ENCODE measurements around the gene PDK2.
A peak's percentile ranks its signal among the peaks of the same experiment; 100 is the strongest.

The PDK2 gene

GRCh38 chr17:50094243-50094752, 853 bp upstream of the PDK2 start:
- H3K9ac ChIP-seq: peak overlapping the region; percentile 33
- H3K4me3 ChIP-seq (ENCODE audit: low read depth, low read length): peak overlapping the region; percentile 98
- H3K9me3 ChIP-seq (ENCODE audit: control insufficient read depth, low read length): no peaks in the 10 kb centered on the region
- peaks cover 5% of the 10 kb centered on the region for H3K79me2 ChIP-seq
- no peaks in the 10 kb centered on the region for H3K36me3 ChIP-seq (ENCODE audit: control insufficient read depth, insufficient read depth, low read length)
- TF ChIP-seq, protein P1, sequence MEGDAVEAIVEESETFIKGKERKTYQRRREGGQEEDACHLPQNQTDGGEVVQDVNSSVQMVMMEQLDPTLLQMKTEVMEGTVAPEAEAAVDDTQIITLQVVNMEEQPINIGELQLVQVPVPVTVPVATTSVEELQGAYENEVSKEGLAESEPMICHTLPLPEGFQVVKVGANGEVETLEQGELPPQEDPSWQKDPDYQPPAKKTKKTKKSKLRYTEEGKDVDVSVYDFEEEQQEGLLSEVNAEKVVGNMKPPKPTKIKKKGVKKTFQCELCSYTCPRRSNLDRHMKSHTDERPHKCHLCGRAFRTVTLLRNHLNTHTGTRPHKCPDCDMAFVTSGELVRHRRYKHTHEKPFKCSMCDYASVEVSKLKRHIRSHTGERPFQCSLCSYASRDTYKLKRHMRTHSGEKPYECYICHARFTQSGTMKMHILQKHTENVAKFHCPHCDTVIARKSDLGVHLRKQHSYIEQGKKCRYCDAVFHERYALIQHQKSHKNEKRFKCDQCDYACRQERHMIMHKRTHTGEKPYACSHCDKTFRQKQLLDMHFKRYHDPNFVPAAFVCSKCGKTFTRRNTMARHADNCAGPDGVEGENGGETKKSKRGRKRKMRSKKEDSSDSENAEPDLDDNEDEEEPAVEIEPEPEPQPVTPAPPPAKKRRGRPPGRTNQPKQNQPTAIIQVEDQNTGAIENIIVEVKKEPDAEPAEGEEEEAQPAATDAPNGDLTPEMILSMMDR (IDR thresholded peaks at IDR 0.05): peak; percentile 92
- H3K4me1 ChIP-seq: peaks cover 11% of the 10 kb centered on the region
- peak overlapping the region; percentile 77 for H3K27ac ChIP-seq
- H3K4me2 ChIP-seq (ENCODE audit: low read length): peak overlapping the region; percentile 97
- peak overlapping the region; percentile 96 for H2AFZ ChIP-seq
- H3K27me3 ChIP-seq (ENCODE audit: control insufficient read depth, insufficient read depth, low read length): no peaks in the 10 kb centered on the region

DNA sequence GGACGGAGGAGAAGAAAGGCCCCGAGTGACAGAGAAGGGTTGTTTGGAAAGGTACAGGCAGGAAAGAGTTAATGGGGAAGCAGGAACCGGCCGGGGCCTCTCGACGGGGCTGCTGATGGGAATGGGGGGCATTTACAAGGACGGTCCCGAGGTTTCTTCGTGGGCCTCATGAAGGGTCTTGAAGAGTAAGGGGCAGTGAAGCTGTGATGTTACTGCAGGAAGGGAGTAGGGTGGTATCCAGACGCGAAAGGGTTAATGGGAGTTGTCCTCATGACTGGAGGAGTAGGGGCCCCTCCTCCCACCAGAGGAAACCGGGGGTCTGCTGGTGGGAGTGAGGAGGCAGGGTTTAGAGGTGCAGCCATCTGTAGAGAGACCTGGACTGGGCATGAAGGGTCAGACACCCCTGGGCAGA, 481 bp downstream of the PDK2 start:
- H3K4me1 ChIP-seq: peaks cover 11% of the 10 kb centered on the region
- TF ChIP-seq, protein P1 (IDR thresholded peaks at IDR 0.05): no peak

GRCh38 chr17:50096092-50096491, 941 bp downstream of the PDK2 start:
- TF ChIP-seq, protein P1 (IDR thresholded peaks at IDR 0.05): no peak
- Histone ChIP-seq H3K9me3 (ENCODE audit: control insufficient read depth, low read length) (no peaks in the 10 kb centered on the region), H3K36me3 (ENCODE audit: control insufficient read depth, insufficient read depth, low read length) (no peaks in the 10 kb centered on the region), H3K27ac (peak overlapping the region; percentile 77), H3K4me1 (peaks cover 11% of the 10 kb centered on the region), H3K4me2 (ENCODE audit: low read length) (peak overlapping the region; percentile 90), H3K4me3 (ENCODE audit: low read depth, low read length) (peak overlapping the region; percentile 98), H2AFZ (no peak overlapping the region), H3K27me3 (ENCODE audit: control insufficient read depth, insufficient read depth, low read length) (no peaks in the 10 kb centered on the region), H3K79me2 (peaks cover 5% of the 10 kb centered on the region), H3K9ac (no peak overlapping the region)

More for the DNA sequence above, 481 bp downstream of the PDK2 start:
- Histone ChIP-seq H3K27ac (peak overlapping the region; percentile 77), H2AFZ (peak overlapping the region; percentile 93), H3K79me2 (peaks cover 5% of the 10 kb centered on the region), H3K27me3 (ENCODE audit: control insufficient read depth, insufficient read depth, low read length) (no peaks in the 10 kb centered on the region), H3K9me3 (ENCODE audit: control insufficient read depth, low read length) (no peaks in the 10 kb centered on the region), H3K4me3 (ENCODE audit: low read depth, low read length) (peak overlapping the region; percentile 98), H3K36me3 (ENCODE audit: control insufficient read depth, insufficient read depth, low read length) (no peaks in the 10 kb centered on the region), H3K4me2 (ENCODE audit: low read length) (peak overlapping the region; percentile 90), H3K9ac (peak overlapping the region; percentile 70)

DNA sequence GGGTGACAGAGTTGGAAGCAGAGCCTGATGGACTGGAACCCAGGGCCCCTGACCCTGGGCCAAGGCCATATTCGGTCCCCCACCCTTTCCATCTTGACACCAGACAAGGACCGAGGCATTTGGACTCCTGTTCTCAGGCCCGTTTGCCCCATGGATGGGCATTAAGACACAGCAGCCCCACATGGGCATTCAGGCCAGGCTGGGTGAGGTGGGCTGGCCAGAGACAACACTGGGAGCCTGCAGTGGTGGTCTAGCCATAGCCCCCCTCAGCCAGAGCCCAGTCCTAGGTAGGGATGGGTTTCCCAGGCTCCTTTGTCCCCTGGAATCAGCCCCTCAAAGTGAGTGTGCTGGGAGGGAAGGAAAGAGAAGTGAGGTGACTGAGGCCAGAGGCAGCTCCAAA, 1.6 kb downstream of the PDK2 start:
- Histone ChIP-seq H3K9me3 (ENCODE audit: control insufficient read depth, low read length) (no peaks in the 10 kb centered on the region), H3K79me2 (peaks cover 5% of the 10 kb centered on the region), H3K4me3 (ENCODE audit: low read depth, low read length) (peak overlapping the region; percentile 98), H3K4me1 (peaks cover 17% of the 10 kb centered on the region), H3K9ac (no peak overlapping the region), H3K36me3 (ENCODE audit: control insufficient read depth, insufficient read depth, low read length) (no peaks in the 10 kb centered on the region), H3K4me2 (ENCODE audit: low read length) (peak overlapping the region; percentile 90), H3K27me3 (ENCODE audit: control insufficient read depth, insufficient read depth, low read length) (no peaks in the 10 kb centered on the region), H3K27ac (no peak overlapping the region), H2AFZ (no peak overlapping the region)
- TF ChIP-seq, protein P1 (IDR thresholded peaks at IDR 0.05): no peak

DNA sequence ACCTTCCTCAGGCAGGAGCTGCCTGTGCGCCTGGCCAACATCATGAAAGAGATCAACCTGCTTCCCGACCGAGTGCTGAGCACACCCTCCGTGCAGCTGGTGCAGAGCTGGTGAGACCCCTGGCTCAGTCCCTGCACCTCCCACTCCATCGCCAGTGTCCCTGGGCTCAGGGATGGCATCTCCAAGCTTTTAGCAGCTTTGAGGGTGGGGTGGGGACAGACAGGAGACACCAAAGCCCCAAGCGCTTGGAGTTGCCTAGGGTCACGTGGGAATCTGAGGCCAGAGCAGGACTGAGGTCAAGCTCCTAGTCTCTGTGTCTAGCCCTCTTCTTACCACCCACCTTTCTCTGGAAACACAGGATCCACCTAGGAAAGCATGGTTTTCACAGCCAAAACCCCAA, 2.3 kb downstream of the PDK2 start:
- no peak overlapping the region for H3K27ac ChIP-seq

More for the DNA sequence above, 2.3 kb downstream of the PDK2 start:
- TF ChIP-seq, protein P1 (IDR thresholded peaks at IDR 0.05): no peak
- no peaks in the 10 kb centered on the region for H3K36me3 ChIP-seq (ENCODE audit: control insufficient read depth, insufficient read depth, low read length)
- no peaks in the 10 kb centered on the region for H3K27me3 ChIP-seq (ENCODE audit: control insufficient read depth, insufficient read depth, low read length)
- no peak overlapping the region for H3K4me3 ChIP-seq (ENCODE audit: low read depth, low read length)
- H2AFZ ChIP-seq: no peak overlapping the region
- H3K9me3 ChIP-seq (ENCODE audit: control insufficient read depth, low read length): no peaks in the 10 kb centered on the region
- H3K9ac ChIP-seq: no peak overlapping the region
- no peak overlapping the region for H3K4me2 ChIP-seq (ENCODE audit: low read length)
- H3K4me1 ChIP-seq: peaks cover 24% of the 10 kb centered on the region
- peaks cover 5% of the 10 kb centered on the region for H3K79me2 ChIP-seq

All from parathyroid adenoma (tissue), 2 donors.